GM12892 (cell line): ENCODE data around the gene METAP2.

Experiments
- POLR2A ChIP-seq: IDR thresholded peaks from 2 replicates; pipeline ENCODE4 v1.6.1; 2011; ENCODE audit warnings: low read depth, low read length, control low read depth
- TAF1 ChIP-seq: IDR thresholded peaks from 2 replicates; pipeline ENCODE4 v1.6.1; 2011; ENCODE audit warnings: low read depth, mild to moderate bottlenecking, control low read depth, low read length, borderline replicate concordance

- no peak for TF ChIP-seq POLR2A
- TF ChIP-seq TAF1, result no peak
These were observed 39.6 kb downstream of the METAP2 start for GRCh38 chr12:95513599-95513998.
